DMS 273 (cell line): ENCODE data around the gene KISS1R.
A peak's percentile ranks its signal among the peaks of the same experiment; 100 is the strongest.
"Not testable (repeated sequence)": the region's sequence is repeated elsewhere in the genome, so short reads cannot be mapped to it uniquely, and the experiment has no call there.

Source experiments
- DNase-seq: peaks from one replicate; lab custom pipeline; 2025; ENCODE audit not compliant: unreplicated experiment; lab: John Stamatoyannopoulos, UW

The KISS1R gene

GRCh38 chr19:917323-918151 is at the start of gene KISS1R:
KISS1R (plus strand) TSS chr19:917333; CDS start chr19:917503, 170 bp downstream.
- DNase-seq = peak; percentile 82

GRCh38 chr19:867855-868457 is 49.2 kb upstream of the KISS1R start:
- DNase-seq = no peak

- no peak for DNase-seq
Observed at GRCh38 chr19:868458-869244, 48.5 kb upstream of the KISS1R start.

- peak; percentile 41 for DNase-seq
Observed at GRCh38 chr19:869245-870177, 47.6 kb upstream of the KISS1R start.

- no peak for DNase-seq
Observed at GRCh38 chr19:870314-870713, 46.8 kb upstream of the KISS1R start.

- DNase-seq = peak; percentile 96
Observed at GRCh38 chr19:870963-871401, 46.2 kb upstream of the KISS1R start.

- DNase-seq = no peak
Observed at GRCh38 chr19:871446-872265, 45.5 kb upstream of the KISS1R start.

- peak; percentile 64 for DNase-seq
Observed at GRCh38 chr19:872266-872951, 44.7 kb upstream of the KISS1R start.

GRCh38 chr19:873084-873483 is 44.0 kb upstream of the KISS1R start:
- peak; percentile 36 for DNase-seq

GRCh38 chr19:873561-874041 is 43.5 kb upstream of the KISS1R start:
- no peak for DNase-seq

GRCh38 chr19:875265-875879 is 41.8 kb upstream of the KISS1R start:
- DNase-seq = no peak

GRCh38 chr19:876089-876488 is 41.0 kb upstream of the KISS1R start:
- peak; percentile 38 for DNase-seq

GRCh38 chr19:876780-877314 is 40.3 kb upstream of the KISS1R start:
- no peak for DNase-seq

- not testable (repeated sequence) for DNase-seq
Observed at GRCh38 chr19:877992-878660, 39.0 kb upstream of the KISS1R start.

- not testable (repeated sequence) for DNase-seq
Observed at GRCh38 chr19:878751-879561, 38.2 kb upstream of the KISS1R start.

- no peak for DNase-seq
Observed at GRCh38 chr19:879711-880438, 37.3 kb upstream of the KISS1R start.
